Activated naive CD8-positive, alpha-beta T cell treated with anti-CD3 and anti-CD28 coated beads, Interleukin-2, amount 10 ng/mL, durations not matched to agents 7 days and 5 days (primary cell): ENCODE measurements around the gene EIF5AL1. TPM values are rescaled to one million over a fixed set of nuclear protein-coding genes. Genes with fewer than 3 reads are reported as not detected.

Source experiments
- ATAC-seq: fragments of 150-1000 bp; cut with Tn5 transposase; one replicate; pipeline ENCODE4 v1.10.0; 2021; ENCODE audit warnings: low read depth, moderate library complexity
- POLR2A ChIA-PET: fragments of 350-600 bp; sonication (Branson Sonifier 250); formaldehyde crosslinking; loops from one replicate; lab custom pipeline; 2021; ENCODE audit warnings: antibody characterized with exemption; lab: Charles Lee
- DNase-seq: peaks from one replicate; pipeline ENCODE4 v3.0.0; 2021
- H3K27ac Mint-ChIP-seq: one replicate; pipeline ENCODE4 v1.8.0; 2022; ENCODE audit warnings: mild to moderate bottlenecking, mixed read lengths
- H3K27me3 Mint-ChIP-seq: one replicate; pipeline ENCODE4 v1.8.0; 2022; ENCODE audit warnings: mild to moderate bottlenecking, moderate library complexity, mixed read lengths
- H3K36me3 Mint-ChIP-seq: one replicate; pipeline ENCODE4 v1.8.0; 2021; ENCODE audit warnings: mild to moderate bottlenecking, mixed read lengths
- H3K4me1 Mint-ChIP-seq: one replicate; pipeline ENCODE4 v1.8.0; 2021; ENCODE audit warnings: mixed read lengths
- H3K4me3 Mint-ChIP-seq: one replicate; pipeline ENCODE4 v1.8.0; 2022; ENCODE audit warnings: mild to moderate bottlenecking, moderate library complexity, mixed read lengths
- H3K9me3 Mint-ChIP-seq: one replicate; pipeline ENCODE4 v1.8.0; 2021; ENCODE audit warnings: mixed read lengths
- total RNA-seq, 2 experiments: library from RNA; stranded (reverse); gene quantifications; one replicate each; pipeline ENCODE4 v1.2.3, GENCODE V29; 2021

The EIF5AL1 gene
- total RNA-seq, 2 experiments from 2014 or later: 0.94 TPM

- H3K4me3 Mint-ChIP-seq: no peak overlapping the region
- ATAC-seq: no peak
- H3K36me3 Mint-ChIP-seq: no peaks in the 10 kb centered on the region
- no peak for DNase-seq
- peaks cover 39% of the 10 kb centered on the region for H3K27me3 Mint-ChIP-seq
- H3K4me1 Mint-ChIP-seq: peaks cover 2% of the 10 kb centered on the region
- POLR2A ChIA-PET: no interaction called here
- no peak overlapping the region for H3K27ac Mint-ChIP-seq
- no peaks in the 10 kb centered on the region for H3K9me3 Mint-ChIP-seq
These were observed 35.7 kb upstream of the EIF5AL1 start for GRCh38 chr10:79476645-79477044.

GRCh38 chr10:79477456-79477855 lies 34.9 kb upstream of the EIF5AL1 start:
- no peaks in the 10 kb centered on the region for H3K9me3 Mint-ChIP-seq
- POLR2A ChIA-PET: no interaction called here
- peaks cover 2% of the 10 kb centered on the region for H3K4me1 Mint-ChIP-seq
- no peaks in the 10 kb centered on the region for H3K36me3 Mint-ChIP-seq
- H3K27ac Mint-ChIP-seq: no peak overlapping the region
- H3K4me3 Mint-ChIP-seq: no peak overlapping the region
- ATAC-seq (no peak), DNase-seq (no peak)
- peaks cover 41% of the 10 kb centered on the region for H3K27me3 Mint-ChIP-seq

GRCh38 chr10:79479283-79479909 lies 32.9 kb upstream of the EIF5AL1 start:
- Mint-ChIP-seq H3K36me3 (no peaks in the 10 kb centered on the region), H3K4me3 (no peak overlapping the region), H3K9me3 (no peaks in the 10 kb centered on the region), H3K27ac (no peak overlapping the region), H3K4me1 (no peaks in the 10 kb centered on the region), H3K27me3 (peaks cover 33% of the 10 kb centered on the region)
- no peak for ATAC-seq
- POLR2A ChIA-PET: no interaction called here
- no peak for DNase-seq

- H3K4me1 Mint-ChIP-seq: no peaks in the 10 kb centered on the region
- peaks cover 26% of the 10 kb centered on the region for H3K27me3 Mint-ChIP-seq
- no peak overlapping the region for H3K4me3 Mint-ChIP-seq
- no peak for DNase-seq
- ATAC-seq: no peak
- H3K9me3 Mint-ChIP-seq: no peaks in the 10 kb centered on the region
- POLR2A ChIA-PET: no interaction called here
- H3K27ac Mint-ChIP-seq: no peak overlapping the region
- no peaks in the 10 kb centered on the region for H3K36me3 Mint-ChIP-seq
These were observed 30.0 kb upstream of the EIF5AL1 start for GRCh38 chr10:79482304-79482703.

- no peaks in the 10 kb centered on the region for H3K4me1 Mint-ChIP-seq
- no peaks in the 10 kb centered on the region for H3K36me3 Mint-ChIP-seq
- POLR2A ChIA-PET: no interaction called here
- peaks cover 26% of the 10 kb centered on the region for H3K27me3 Mint-ChIP-seq
- no peak for ATAC-seq
- DNase-seq: no peak
- no peak overlapping the region for H3K4me3 Mint-ChIP-seq
- H3K27ac Mint-ChIP-seq: no peak overlapping the region
- H3K9me3 Mint-ChIP-seq: no peaks in the 10 kb centered on the region
These were observed 29.6 kb upstream of the EIF5AL1 start for GRCh38 chr10:79482741-79483140.

GRCh38 chr10:79483299-79483698 lies 29.0 kb upstream of the EIF5AL1 start:
- no peaks in the 10 kb centered on the region for H3K9me3 Mint-ChIP-seq
- ATAC-seq (no peak), DNase-seq (no peak)
- H3K4me3 Mint-ChIP-seq: no peak overlapping the region
- POLR2A ChIA-PET: no interaction called here
- H3K4me1 Mint-ChIP-seq: no peaks in the 10 kb centered on the region
- H3K36me3 Mint-ChIP-seq: no peaks in the 10 kb centered on the region
- no peak overlapping the region for H3K27ac Mint-ChIP-seq
- peaks cover 26% of the 10 kb centered on the region for H3K27me3 Mint-ChIP-seq

- H3K27me3 Mint-ChIP-seq: peaks cover 26% of the 10 kb centered on the region
- no peak overlapping the region for H3K4me3 Mint-ChIP-seq
- peaks cover 3% of the 10 kb centered on the region for H3K4me1 Mint-ChIP-seq
- no peak overlapping the region for H3K27ac Mint-ChIP-seq
- H3K36me3 Mint-ChIP-seq: no peaks in the 10 kb centered on the region
- no peaks in the 10 kb centered on the region for H3K9me3 Mint-ChIP-seq
- DNase-seq (no peak), ATAC-seq (no peak)
- POLR2A ChIA-PET: no interaction called here
These were observed 28.4 kb upstream of the EIF5AL1 start for GRCh38 chr10:79483948-79484347.

- H3K27me3 Mint-ChIP-seq: peaks cover 22% of the 10 kb centered on the region
- no peak overlapping the region for H3K27ac Mint-ChIP-seq
- POLR2A ChIA-PET: no interaction called here
- no peaks in the 10 kb centered on the region for H3K36me3 Mint-ChIP-seq
- H3K4me3 Mint-ChIP-seq: no peak overlapping the region
- DNase-seq (no peak), ATAC-seq (no peak)
- H3K4me1 Mint-ChIP-seq: peaks cover 4% of the 10 kb centered on the region
- H3K9me3 Mint-ChIP-seq: no peaks in the 10 kb centered on the region
These were observed 27.9 kb upstream of the EIF5AL1 start for GRCh38 chr10:79484476-79484875.

- no peak overlapping the region for H3K4me3 Mint-ChIP-seq
- no peak for DNase-seq
- ATAC-seq: no peak
- H3K36me3 Mint-ChIP-seq: no peaks in the 10 kb centered on the region
- H3K27me3 Mint-ChIP-seq: peaks cover 11% of the 10 kb centered on the region
- no peaks in the 10 kb centered on the region for H3K9me3 Mint-ChIP-seq
- H3K27ac Mint-ChIP-seq: no peak overlapping the region
- POLR2A ChIA-PET: no interaction called here
- H3K4me1 Mint-ChIP-seq: peaks cover 4% of the 10 kb centered on the region
These were observed 24.8 kb upstream of the EIF5AL1 start for GRCh38 chr10:79487296-79488194.

GRCh38 chr10:79488336-79488735 lies 24.0 kb upstream of the EIF5AL1 start:
- no peaks in the 10 kb centered on the region for H3K36me3 Mint-ChIP-seq
- DNase-seq: no peak
- ATAC-seq: no peak
- POLR2A ChIA-PET: no interaction called here
- H3K27me3 Mint-ChIP-seq: peaks cover 11% of the 10 kb centered on the region
- peaks cover 4% of the 10 kb centered on the region for H3K4me1 Mint-ChIP-seq
- H3K4me3 Mint-ChIP-seq: no peak overlapping the region
- no peak overlapping the region for H3K27ac Mint-ChIP-seq
- H3K9me3 Mint-ChIP-seq: no peaks in the 10 kb centered on the region

GRCh38 chr10:79488870-79489269 lies 23.5 kb upstream of the EIF5AL1 start:
- H3K4me3 Mint-ChIP-seq: no peak overlapping the region
- no peak overlapping the region for H3K27ac Mint-ChIP-seq
- no peaks in the 10 kb centered on the region for H3K36me3 Mint-ChIP-seq
- H3K9me3 Mint-ChIP-seq: no peaks in the 10 kb centered on the region
- peaks cover 4% of the 10 kb centered on the region for H3K4me1 Mint-ChIP-seq
- POLR2A ChIA-PET: no interaction called here
- ATAC-seq (no peak), DNase-seq (no peak)
- peaks cover 12% of the 10 kb centered on the region for H3K27me3 Mint-ChIP-seq

- ATAC-seq (no peak), DNase-seq (no peak)
- H3K4me3 Mint-ChIP-seq: no peak overlapping the region
- H3K36me3 Mint-ChIP-seq: no peaks in the 10 kb centered on the region
- no peak overlapping the region for H3K27ac Mint-ChIP-seq
- no peaks in the 10 kb centered on the region for H3K9me3 Mint-ChIP-seq
- H3K4me1 Mint-ChIP-seq: peaks cover 4% of the 10 kb centered on the region
- H3K27me3 Mint-ChIP-seq: peaks cover 15% of the 10 kb centered on the region
- POLR2A ChIA-PET: no interaction called here
These were observed 21.8 kb upstream of the EIF5AL1 start for GRCh38 chr10:79490400-79491142.

GRCh38 chr10:79491143-79491835 lies 21.0 kb upstream of the EIF5AL1 start:
- H3K4me1 Mint-ChIP-seq: peaks cover 4% of the 10 kb centered on the region
- ATAC-seq (no peak), DNase-seq (no peak)
- H3K9me3 Mint-ChIP-seq: no peaks in the 10 kb centered on the region
- H3K36me3 Mint-ChIP-seq: no peaks in the 10 kb centered on the region
- POLR2A ChIA-PET: no interaction called here
- no peak overlapping the region for H3K27ac Mint-ChIP-seq
- no peak overlapping the region for H3K4me3 Mint-ChIP-seq
- H3K27me3 Mint-ChIP-seq: peaks cover 18% of the 10 kb centered on the region
